ENCODE results near the gene CD4. TPM values are rescaled to one million over a fixed set of nuclear protein-coding genes. Genes with fewer than 3 reads are reported as not detected.

CD4 gene
- total RNA-seq, 1 experiment from 2014 or later: 0.42 TPM

- no peak overlapping the region for H3K9ac ChIP-seq (ENCODE audit: low read length)
- H3K9me3 ChIP-seq (ENCODE audit: control insufficient read depth in 1 of 2, insufficient read depth in 1 of 2, low read depth in 1 of 2, low read length in 2 of 2): no peaks in the 10 kb centered on the region
- no peak overlapping the region for H3K27ac ChIP-seq (ENCODE audit: low read depth, low read length)
- intact Hi-C loops (cut with micrococcal nuclease): no loop called here
- no peak for DNase-seq (ENCODE audit: low read depth, low spot score)
- H3K4me3 ChIP-seq (replicated peaks in 1 of 2; ENCODE audit: low read depth in 1 of 2, low read length in 2 of 2): no peak overlapping the region
- CTCF ChIA-PET: interaction anchor here (0.7 to 5.5 kb wide), 11 partner anchors 9 to 145 kb away, joined by 3 to 38 read pairs (median 3); partner anchors contain the start of genes CDCA3, GPR162, MLF2 and PTMS
- H3K27me3 ChIP-seq (ENCODE audit: insufficient read depth, low read length): no peaks in the 10 kb centered on the region
- no peak for ATAC-seq
- H2AFZ ChIP-seq (ENCODE audit: low read depth, low read length, poor library complexity, severe bottlenecking): no peak overlapping the region
- POLR2A ChIA-PET: interaction anchor here (1.0 to 4.3 kb wide), 4 partner anchors 14 to 81 kb away, joined by 3 to 17 read pairs (median 4); partner anchors contain the start of genes CDCA3, MLF2, PTMS and USP5
- peaks cover 4 to 18% of the 10 kb centered on the region in 2 experiments for H3K4me1 ChIP-seq (ENCODE audit: control insufficient read depth in 1 of 2, insufficient read depth in 2 of 2, low read length in 2 of 2)
- peaks cover 16 to 33% of the 10 kb centered on the region in 2 experiments; a peak in 3 of 4 replicates for H3K36me3 ChIP-seq (ENCODE audit: control insufficient read depth in 1 of 2, insufficient read depth in 2 of 2, low read length in 2 of 2)
- no peaks in the 10 kb centered on the region for H4K20me1 ChIP-seq (ENCODE audit: insufficient read depth)
- H3K9me2 ChIP-seq (ENCODE audit: insufficient read depth): no peaks in the 10 kb centered on the region
- RAD21 ChIA-PET (ENCODE audit: low non-redundant PET in 1 of 2, low total read pairs in 2 of 2, uncharacterized antibody in 2 of 2, unreplicated experiment in 2 of 2): no interaction called here
- peaks cover 4% of the 10 kb centered on the region for H3K79me2 ChIP-seq (ENCODE audit: insufficient read depth, low read length)
- no peak for TF ChIP-seq ELF1 (IDR thresholded peaks at IDR 0.05; ENCODE audit: borderline replicate concordance, low read depth)
- TF ChIP-seq JUND (IDR thresholded peaks at IDR 0.05): no peak
- TF ChIP-seq MAX (IDR thresholded peaks at IDR 0.05): no peak
- no peak for TF ChIP-seq EGR1 (IDR thresholded peaks at IDR 0.05; ENCODE audit: low read depth)
- no peak for TF ChIP-seq FOSL1 (IDR thresholded peaks at IDR 0.05; ENCODE audit: low read depth)
- no peak for TF ChIP-seq CEBPB (IDR thresholded peaks at IDR 0.05; ENCODE audit: low read depth)
- TF ChIP-seq POLR2A (IDR thresholded peaks at IDR 0.05; ENCODE audit: borderline replicate concordance, extremely low read depth, insufficient read depth, insufficient read length): no peak
- H3K4me2 ChIP-seq (ENCODE audit: low read length): no peak overlapping the region
- no TSS peak for BruUV-seq (replicated peaks)
Observed at GRCh38 chr12:6834873-6835272, 45.5 kb downstream of the CD4 start.

GRCh38 chr12:6836851-6837250 lies 47.5 kb downstream of the CD4 start:
- Histone ChIP-seq H3K9ac (ENCODE audit: low read length) (no peak overlapping the region), H3K4me2 (ENCODE audit: low read length) (no peak overlapping the region), H3K4me1 (ENCODE audit: control insufficient read depth in 1 of 2, insufficient read depth in 2 of 2, low read length in 2 of 2) (peaks cover 0 to 15% of the 10 kb centered on the region in 2 experiments; a peak in 2 of 4 replicates), H3K9me2 (ENCODE audit: insufficient read depth) (no peaks in the 10 kb centered on the region), H3K4me3 (replicated peaks in 1 of 2; ENCODE audit: low read depth in 1 of 2, low read length in 2 of 2) (no peak overlapping the region), H3K9me3 (ENCODE audit: control insufficient read depth in 1 of 2, insufficient read depth in 1 of 2, low read depth in 1 of 2, low read length in 2 of 2) (no peaks in the 10 kb centered on the region), H3K36me3 (ENCODE audit: control insufficient read depth in 1 of 2, insufficient read depth in 2 of 2, low read length in 2 of 2) (peaks cover 11 to 22% of the 10 kb centered on the region in 2 experiments; a peak in 3 of 4 replicates), H3K27me3 (ENCODE audit: insufficient read depth, low read length) (no peaks in the 10 kb centered on the region), H3K79me2 (ENCODE audit: insufficient read depth, low read length) (no peaks in the 10 kb centered on the region), H4K20me1 (ENCODE audit: insufficient read depth) (no peaks in the 10 kb centered on the region), H3K27ac (ENCODE audit: low read depth, low read length) (no peak overlapping the region), H2AFZ (ENCODE audit: low read depth, low read length, poor library complexity, severe bottlenecking) (no peak overlapping the region)
- ChIA-PET POLR2A (no interaction called here), RAD21 (ENCODE audit: low non-redundant PET in 1 of 2, low total read pairs in 2 of 2, uncharacterized antibody in 2 of 2, unreplicated experiment in 2 of 2) (no interaction called here), CTCF (interaction anchor here (5.5 kb wide), 1 partner anchor 15 kb away, joined by 38 read pairs; the partner anchor contains the start of genes CDCA3 and USP5)
- no TSS peak for BruUV-seq (replicated peaks)
- no peak for ATAC-seq
- DNase-seq (ENCODE audit: low read depth, low spot score): no peak
- intact Hi-C loops (cut with micrococcal nuclease): no loop called here
- TF ChIP-seq POLR2AphosphoS5 (IDR thresholded peaks at IDR 0.05; ENCODE audit: low read depth, low read length) (no peak), CEBPB (IDR thresholded peaks at IDR 0.05; ENCODE audit: low read depth) (no peak), RAD21 (IDR thresholded peaks at IDR 0.05; ENCODE audit: low read depth) (no peak), EGR1 (IDR thresholded peaks at IDR 0.05; ENCODE audit: low read depth) (no peak), ZNF274 (IDR thresholded peaks at IDR 0.05; ENCODE audit: low read depth, low read length) (no peak), ZFX (IDR thresholded peaks at IDR 0.05) (no peak), FOSL1 (IDR thresholded peaks at IDR 0.05; ENCODE audit: low read depth) (no peak), CTCF (IDR thresholded peaks at IDR 0.05 in 2 of 3, conservative IDR thresholded peaks at IDR 0.05 in 1 of 3; ENCODE audit: borderline replicate concordance in 1 of 3, insufficient read depth in 1 of 3, low read depth in 2 of 3, low read length in 2 of 3) (no peak), ATF3 (IDR thresholded peaks at IDR 0.05) (no peak), MAX (IDR thresholded peaks at IDR 0.05) (no peak), POLR2A (IDR thresholded peaks at IDR 0.05; ENCODE audit: borderline replicate concordance, extremely low read depth, insufficient read depth, insufficient read length) (no peak), SP1 (IDR thresholded peaks at IDR 0.05; ENCODE audit: low read depth) (no peak), REST (IDR thresholded peaks at IDR 0.05; ENCODE audit: low read depth) (no peak)
